Panc1 (cell line): ENCODE measurements around the gene ADGRV1. TPM values are rescaled to one million over a fixed set of nuclear protein-coding genes. Genes with fewer than 3 reads are reported as not detected.

Source experiments
- ATAC-seq: fragments of 200-7000 bp; cut with Tn5 transposase; 2 replicates; pipeline ENCODE4 v1.9.1; 2020; ENCODE audit warnings: mild to moderate bottlenecking, moderate library complexity
- BruUV-seq: library from RNA; stranded (reverse); fragments of 400-500 nt; replicated peaks from 2 replicates; lab custom pipeline; 2021; lab: Mats Ljungman, UMichigan
- CTCF ChIA-PET: fragments of 300-600 bp; sonication (Branson Sonifier 250); formaldehyde crosslinking; loops from one replicate; lab custom pipeline; 2022; ENCODE audit warnings: antibody characterized with exemption; lab: Charles Lee
- POLR2A ChIA-PET: fragments of 300-600 bp; sonication (Branson Sonifier 250); formaldehyde crosslinking; loops from one replicate; lab custom pipeline; 2022; ENCODE audit warnings: antibody characterized with exemption; lab: Charles Lee
- DNase-seq: peaks from one replicate; pipeline ENCODE4 v3.0.0-alpha.2; 2010; ENCODE audit warnings: low read depth, low spot score
- H3K27ac ChIP-seq: 2 replicates; pipeline ENCODE4 v1.5.1; 2011; ENCODE audit warnings: mild to moderate bottlenecking, low read length, inconsistent platforms
- H3K27me3 ChIP-seq: fragments of 200-500 bp; sonication (Bioruptor generic); 2 replicates; pipeline ENCODE4 v1.6.0; 2014; ENCODE audit warnings: low read length, inconsistent platforms; ENCODE audit not compliant: control insufficient read depth, insufficient read depth
- H3K36me3 ChIP-seq: fragments of 200-500 bp; sonication (Bioruptor generic); 2 replicates; pipeline ENCODE4 v1.5.1; 2014; ENCODE audit warnings: inconsistent platforms, mild to moderate bottlenecking, low read length, moderate library complexity; ENCODE audit not compliant: control insufficient read depth, insufficient read depth
- H3K4me1 ChIP-seq: 2 replicates; pipeline ENCODE4 v1.5.1; 2011; ENCODE audit warnings: inconsistent platforms, mild to moderate bottlenecking, low read length, moderate library complexity; ENCODE audit not compliant: control insufficient read depth, insufficient read depth
- H3K4me3 ChIP-seq, 2 experiments: 2 replicates each; pipeline ENCODE4 v1.5.1; 2011 to 2012; ENCODE audit warnings: low read depth in 2 of 2, low read length in 2 of 2, mild to moderate bottlenecking in 2 of 2, inconsistent platforms in 1 of 2, moderate library complexity in 1 of 2
- H3K9me3 ChIP-seq: fragments of 200-500 bp; sonication (Bioruptor generic); 2 replicates; pipeline ENCODE4 v1.5.1; 2014; ENCODE audit warnings: low read depth, mild to moderate bottlenecking, inconsistent platforms, low read length, moderate library complexity; ENCODE audit not compliant: control insufficient read depth, insufficient read depth
- POLR2AphosphoS5 ChIP-seq: IDR thresholded peaks from 2 replicates; pipeline ENCODE4 v1.6.1; 2012; ENCODE audit warnings: mild to moderate bottlenecking, low read depth, low read length, moderate library complexity
- SIN3A ChIP-seq: IDR thresholded peaks from 2 replicates; pipeline ENCODE4 v1.6.1; 2012; ENCODE audit warnings: low read depth, mild to moderate bottlenecking, low read length, moderate library complexity, borderline replicate concordance; ENCODE audit not compliant: insufficient read depth
- TCF7L2 ChIP-seq: IDR thresholded peaks from 2 replicates; pipeline ENCODE4 v1.6.1; 2011; ENCODE audit warnings: mild to moderate bottlenecking, low read depth, low read length, inconsistent platforms
- in situ Hi-C: cut with HindIII; loops from 2 replicates; pipeline ENCODE4 v1.10.0; 2016; ENCODE audit warnings: low sequenced_read_pairs, low pct_unique_long_range_greater_than_20kb
- intact Hi-C: fragments of 100-400 bp; cut with micrococcal nuclease; formaldehyde crosslinking; loops from one replicate; pipeline ENCODE4 v1.10.0; 2022; ENCODE audit not compliant: unreplicated experiment
- total RNA-seq: library from RNA; stranded (reverse); gene quantifications from one replicate; pipeline ENCODE4 v1.2.1, GENCODE V29; 2021; ENCODE audit not compliant: unreplicated experiment
- TF ChIP-seq, protein P1 (sequence below), 2 experiments: IDR thresholded peaks; 2 replicates each; pipeline ENCODE4 v1.6.1; 2011 to 2012; ENCODE audit warnings: low read depth in 2 of 2, control low read depth in 1 of 2, low read length in 1 of 2, mild to moderate bottlenecking in 1 of 2, moderate library complexity in 1 of 2; ENCODE audit not compliant: insufficient read depth in 1 of 2
- TF ChIP-seq, protein P2 (sequence below): fragments of 450-650 bp; IDR thresholded peaks from 2 replicates; pipeline ENCODE4 v1.5.1; 2017; ENCODE audit warnings: mild to moderate bottlenecking

The ADGRV1 gene
- total RNA-seq, 1 experiment from 2014 or later, result 0.49 TPM

DNA sequence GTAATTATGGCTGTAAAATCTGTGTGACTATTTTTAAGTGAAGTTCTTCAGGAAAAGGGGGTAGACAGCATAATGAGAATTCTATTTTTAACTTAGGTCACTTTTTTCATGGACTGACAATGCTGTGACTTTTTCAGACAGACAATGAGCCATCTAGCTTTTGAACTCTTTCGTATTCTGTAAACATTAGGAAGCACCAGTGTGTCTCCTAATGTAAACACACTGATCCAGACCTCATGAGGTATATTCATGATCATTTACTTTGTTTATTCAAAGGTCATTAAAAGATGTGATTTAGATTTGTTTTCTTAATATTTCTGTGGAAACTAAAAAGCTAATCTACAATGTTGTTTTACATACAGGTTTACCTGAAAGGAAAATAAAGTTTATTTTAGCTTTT, 352.6 kb downstream of the ADGRV1 start:
- intact Hi-C loops (no loop called here), in situ Hi-C loops (no loop called here)
- DNase-seq (no peak), ATAC-seq (no peak)
- CTCF ChIA-PET, result no interaction called here
- Histone ChIP-seq H3K9me3 (no peaks in the 10 kb centered on the region), H3K4me3 (no peak overlapping the region), H3K27ac (no peak overlapping the region), H3K27me3 (peaks cover 3% of the 10 kb centered on the region; the same call in 1 of the 2 replicates), H3K36me3 (no peaks in the 10 kb centered on the region), H3K4me1 (no peaks in the 10 kb centered on the region)
- TF ChIP-seq TCF7L2, result no peak
- no peak for TF ChIP-seq POLR2AphosphoS5
- TF ChIP-seq, protein P1, sequence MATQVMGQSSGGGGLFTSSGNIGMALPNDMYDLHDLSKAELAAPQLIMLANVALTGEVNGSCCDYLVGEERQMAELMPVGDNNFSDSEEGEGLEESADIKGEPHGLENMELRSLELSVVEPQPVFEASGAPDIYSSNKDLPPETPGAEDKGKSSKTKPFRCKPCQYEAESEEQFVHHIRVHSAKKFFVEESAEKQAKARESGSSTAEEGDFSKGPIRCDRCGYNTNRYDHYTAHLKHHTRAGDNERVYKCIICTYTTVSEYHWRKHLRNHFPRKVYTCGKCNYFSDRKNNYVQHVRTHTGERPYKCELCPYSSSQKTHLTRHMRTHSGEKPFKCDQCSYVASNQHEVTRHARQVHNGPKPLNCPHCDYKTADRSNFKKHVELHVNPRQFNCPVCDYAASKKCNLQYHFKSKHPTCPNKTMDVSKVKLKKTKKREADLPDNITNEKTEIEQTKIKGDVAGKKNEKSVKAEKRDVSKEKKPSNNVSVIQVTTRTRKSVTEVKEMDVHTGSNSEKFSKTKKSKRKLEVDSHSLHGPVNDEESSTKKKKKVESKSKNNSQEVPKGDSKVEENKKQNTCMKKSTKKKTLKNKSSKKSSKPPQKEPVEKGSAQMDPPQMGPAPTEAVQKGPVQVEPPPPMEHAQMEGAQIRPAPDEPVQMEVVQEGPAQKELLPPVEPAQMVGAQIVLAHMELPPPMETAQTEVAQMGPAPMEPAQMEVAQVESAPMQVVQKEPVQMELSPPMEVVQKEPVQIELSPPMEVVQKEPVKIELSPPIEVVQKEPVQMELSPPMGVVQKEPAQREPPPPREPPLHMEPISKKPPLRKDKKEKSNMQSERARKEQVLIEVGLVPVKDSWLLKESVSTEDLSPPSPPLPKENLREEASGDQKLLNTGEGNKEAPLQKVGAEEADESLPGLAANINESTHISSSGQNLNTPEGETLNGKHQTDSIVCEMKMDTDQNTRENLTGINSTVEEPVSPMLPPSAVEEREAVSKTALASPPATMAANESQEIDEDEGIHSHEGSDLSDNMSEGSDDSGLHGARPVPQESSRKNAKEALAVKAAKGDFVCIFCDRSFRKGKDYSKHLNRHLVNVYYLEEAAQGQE (IDR thresholded peaks at IDR 0.05; ENCODE audit: insufficient read depth in 1 of 2, low read depth in 2 of 2, low read length in 1 of 2), result no peak
- no peak for TF ChIP-seq SIN3A
- TF ChIP-seq, protein P2, sequence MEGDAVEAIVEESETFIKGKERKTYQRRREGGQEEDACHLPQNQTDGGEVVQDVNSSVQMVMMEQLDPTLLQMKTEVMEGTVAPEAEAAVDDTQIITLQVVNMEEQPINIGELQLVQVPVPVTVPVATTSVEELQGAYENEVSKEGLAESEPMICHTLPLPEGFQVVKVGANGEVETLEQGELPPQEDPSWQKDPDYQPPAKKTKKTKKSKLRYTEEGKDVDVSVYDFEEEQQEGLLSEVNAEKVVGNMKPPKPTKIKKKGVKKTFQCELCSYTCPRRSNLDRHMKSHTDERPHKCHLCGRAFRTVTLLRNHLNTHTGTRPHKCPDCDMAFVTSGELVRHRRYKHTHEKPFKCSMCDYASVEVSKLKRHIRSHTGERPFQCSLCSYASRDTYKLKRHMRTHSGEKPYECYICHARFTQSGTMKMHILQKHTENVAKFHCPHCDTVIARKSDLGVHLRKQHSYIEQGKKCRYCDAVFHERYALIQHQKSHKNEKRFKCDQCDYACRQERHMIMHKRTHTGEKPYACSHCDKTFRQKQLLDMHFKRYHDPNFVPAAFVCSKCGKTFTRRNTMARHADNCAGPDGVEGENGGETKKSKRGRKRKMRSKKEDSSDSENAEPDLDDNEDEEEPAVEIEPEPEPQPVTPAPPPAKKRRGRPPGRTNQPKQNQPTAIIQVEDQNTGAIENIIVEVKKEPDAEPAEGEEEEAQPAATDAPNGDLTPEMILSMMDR, result no peak
- POLR2A ChIA-PET, result no interaction called here
- no TSS peak for BruUV-seq

DNA sequence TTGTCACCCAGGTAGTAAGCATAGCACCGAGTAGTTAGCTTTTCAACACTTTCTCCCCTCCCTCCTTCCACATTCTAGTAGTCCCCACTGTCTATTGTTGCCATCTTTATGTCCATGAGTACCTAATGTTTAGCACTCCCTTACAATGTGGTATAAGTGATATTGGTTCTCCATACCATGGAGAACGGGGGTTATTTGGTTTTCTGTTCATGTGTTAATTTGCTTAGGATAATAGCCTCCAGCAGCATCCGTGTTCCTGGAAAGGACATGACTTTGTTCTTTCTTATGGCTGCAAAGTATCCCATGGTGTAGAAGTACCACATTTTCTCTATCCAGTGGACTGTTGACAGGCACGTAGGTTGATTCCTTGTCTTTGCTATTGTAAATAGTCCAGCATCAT, 353.9 kb downstream of the ADGRV1 start:
- Histone ChIP-seq H3K36me3 (no peaks in the 10 kb centered on the region), H3K27me3 (peaks cover 3% of the 10 kb centered on the region; the same call in 1 of the 2 replicates), H3K4me3 (no peak overlapping the region), H3K4me1 (no peaks in the 10 kb centered on the region), H3K9me3 (no peaks in the 10 kb centered on the region), H3K27ac (no peak overlapping the region)
- no peak for ATAC-seq
- ChIA-PET CTCF (no interaction called here), POLR2A (no interaction called here)
- DNase-seq, result no peak
- TF ChIP-seq, protein P2, result no peak
- TF ChIP-seq TCF7L2, result no peak
- TF ChIP-seq, protein P1 (IDR thresholded peaks at IDR 0.05; ENCODE audit: insufficient read depth in 1 of 2, low read depth in 2 of 2, low read length in 1 of 2), result no peak
- TF ChIP-seq SIN3A, result no peak
- TF ChIP-seq POLR2AphosphoS5, result no peak
- intact Hi-C loops (no loop called here), in situ Hi-C loops (no loop called here)
- BruUV-seq, result no TSS peak
